CD4-positive, alpha-beta T cell (primary cell): Measurements from ENCODE around the gene TEX29. TPM values are rescaled to one million over a fixed set of nuclear protein-coding genes. Genes with fewer than 3 reads are reported as not detected.

Experiments
- ATAC-seq: fragments of 200-7000 bp; cut with Tn5 transposase; one replicate; pipeline ENCODE4 v1.10.0; 2022; ENCODE audit warnings: mild to moderate bottlenecking; ENCODE audit not compliant: poor library complexity
- CTCF ChIA-PET: fragments of 350-600 bp; sonication (Branson Sonifier 250); formaldehyde crosslinking; loops from one replicate; lab custom pipeline; 2021; ENCODE audit warnings: antibody characterized with exemption, inconsistent platforms; lab: Charles Lee
- POLR2A ChIA-PET: fragments of 350-600 bp; sonication (Branson Sonifier 250); formaldehyde crosslinking; loops from one replicate; lab custom pipeline; 2021; ENCODE audit warnings: antibody characterized with exemption, inconsistent platforms; lab: Charles Lee
- DNase-seq, 14 experiments: peaks; one replicate each; pipeline ENCODE4 v3.0.0-alpha.2; 2013 to 2020; ENCODE audit warnings: mixed read lengths in 2 of 14
- H3K27ac ChIP-seq, 2 donors: one replicate each; pipeline versions ENCODE4 v1.5.1 to v1.7.0; 2013; ENCODE audit warnings: low read length in 2 of 2, low read depth in 1 of 2, mild to moderate bottlenecking in 1 of 2
- H3K27me3 ChIP-seq, 2 experiments: 1 replicate in 1 of 2; 2 replicates in 1 of 2; pipeline versions ENCODE4 v1.6.1 to v1.7.0; 2013; ENCODE audit warnings: low read length in 2 of 2, control low read depth in 1 of 2, mild to moderate bottlenecking in 1 of 2, moderate library complexity in 1 of 2; ENCODE audit not compliant: insufficient read depth in 2 of 2, control insufficient read depth in 1 of 2
- H3K36me3 ChIP-seq: one replicate; pipeline ENCODE4 v1.6.1; 2013; ENCODE audit warnings: low read length, control low read depth; ENCODE audit not compliant: insufficient read depth
- H3K4me1 ChIP-seq: one replicate; pipeline ENCODE4 v1.6.1; 2013; ENCODE audit warnings: low read length, control low read depth; ENCODE audit not compliant: insufficient read depth
- H3K4me3 ChIP-seq: one replicate; pipeline ENCODE4 v1.5.1; 2013; ENCODE audit warnings: mild to moderate bottlenecking, low read length, moderate library complexity
- H3K9me3 ChIP-seq, 2 experiments: 1 replicate in 1 of 2; 2 replicates in 1 of 2; pipeline versions ENCODE4 v1.6.1 to v1.7.0; 2013; ENCODE audit warnings: low read length in 2 of 2, mild to moderate bottlenecking in 2 of 2, control low read depth in 1 of 2, moderate library complexity in 1 of 2; ENCODE audit not compliant: control insufficient read depth in 1 of 2, insufficient read depth in 1 of 2
- H3K27ac Mint-ChIP-seq: one replicate; pipeline ENCODE4 v1.8.0; 2020; ENCODE audit warnings: mixed read lengths
- H3K27me3 Mint-ChIP-seq: one replicate; pipeline ENCODE4 v1.8.0; 2021; ENCODE audit warnings: mixed read lengths
- H3K36me3 Mint-ChIP-seq: one replicate; pipeline ENCODE4 v1.8.0; 2021; ENCODE audit warnings: low read depth, mixed read lengths
- H3K4me1 Mint-ChIP-seq: one replicate; pipeline ENCODE4 v1.8.0; 2021; ENCODE audit warnings: low read depth, mixed read lengths
- H3K4me3 Mint-ChIP-seq: one replicate; pipeline ENCODE4 v1.8.0; 2020; ENCODE audit warnings: mild to moderate bottlenecking, mixed read lengths
- H3K9me3 Mint-ChIP-seq: one replicate; pipeline ENCODE4 v1.8.0; 2020; ENCODE audit warnings: mixed read lengths
- intact Hi-C, 2 experiments: fragments of 100-400 bp; cut with DNase I in 1 of 2; cut with micrococcal nuclease in 1 of 2; formaldehyde crosslinking; loops; one replicate each; pipeline versions ENCODE4 v1.15.1 to v1.9.0; 2023 to 2025; cut with DNase I, micrococcal nuclease
- total RNA-seq, 174 experiments: library from RNA in 2 of 174; stranded (reverse) in 2 of 174; gene quantifications; one replicate each; pipeline ENCODE4 v1.2.3 and lab custom pipeline; 2021 to 2026
- TF ChIP-seq, protein P1 (sequence below): fragments of 200-600 bp; IDR thresholded peaks from one replicate; pipeline ENCODE4 v1.8.0; 2022; ENCODE audit warnings: antibody characterized with exemption, mild to moderate bottlenecking

Gene TEX29
- total RNA-seq, 2 experiments from 2014 or later = 0.52 to 1.0 TPM

DNA sequence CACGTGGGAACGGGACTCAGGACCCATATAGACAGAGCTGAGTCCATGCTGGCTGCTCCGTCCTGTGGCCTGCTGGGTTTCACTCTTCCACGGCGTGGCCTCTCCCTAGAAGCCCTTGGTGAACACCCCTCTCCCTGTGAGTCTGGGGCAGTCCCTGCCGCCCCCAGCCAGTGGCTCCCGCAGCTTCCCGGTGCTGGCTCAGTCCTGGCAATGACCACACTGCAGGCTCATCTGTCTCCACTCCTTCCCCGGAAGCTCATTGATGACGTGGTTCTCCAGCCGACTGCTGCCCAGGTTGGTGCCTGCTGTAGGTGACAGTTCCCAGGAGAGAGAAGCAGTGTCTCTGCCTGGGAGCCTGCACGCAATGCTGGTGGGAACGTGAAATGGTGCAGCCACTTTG, 2.1 kb upstream of the TEX29 start:
- DNase-seq = no peak
- H3K36me3 ChIP-seq = no peaks in the 10 kb centered on the region
- TF ChIP-seq, protein P1, sequence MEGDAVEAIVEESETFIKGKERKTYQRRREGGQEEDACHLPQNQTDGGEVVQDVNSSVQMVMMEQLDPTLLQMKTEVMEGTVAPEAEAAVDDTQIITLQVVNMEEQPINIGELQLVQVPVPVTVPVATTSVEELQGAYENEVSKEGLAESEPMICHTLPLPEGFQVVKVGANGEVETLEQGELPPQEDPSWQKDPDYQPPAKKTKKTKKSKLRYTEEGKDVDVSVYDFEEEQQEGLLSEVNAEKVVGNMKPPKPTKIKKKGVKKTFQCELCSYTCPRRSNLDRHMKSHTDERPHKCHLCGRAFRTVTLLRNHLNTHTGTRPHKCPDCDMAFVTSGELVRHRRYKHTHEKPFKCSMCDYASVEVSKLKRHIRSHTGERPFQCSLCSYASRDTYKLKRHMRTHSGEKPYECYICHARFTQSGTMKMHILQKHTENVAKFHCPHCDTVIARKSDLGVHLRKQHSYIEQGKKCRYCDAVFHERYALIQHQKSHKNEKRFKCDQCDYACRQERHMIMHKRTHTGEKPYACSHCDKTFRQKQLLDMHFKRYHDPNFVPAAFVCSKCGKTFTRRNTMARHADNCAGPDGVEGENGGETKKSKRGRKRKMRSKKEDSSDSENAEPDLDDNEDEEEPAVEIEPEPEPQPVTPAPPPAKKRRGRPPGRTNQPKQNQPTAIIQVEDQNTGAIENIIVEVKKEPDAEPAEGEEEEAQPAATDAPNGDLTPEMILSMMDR = no peak
- no peak overlapping the region for H3K27ac ChIP-seq
- ChIA-PET CTCF (no interaction called here), POLR2A (no interaction called here)
- intact Hi-C loops = no loop called here
- peaks cover 13% of the 10 kb centered on the region for H3K36me3 Mint-ChIP-seq
- H3K4me1 Mint-ChIP-seq = peaks cover under 1% of the 10 kb centered on the region
- no peak overlapping the region for H3K27ac Mint-ChIP-seq
- ATAC-seq = no peak
- no peak overlapping the region for H3K4me3 ChIP-seq
- H3K9me3 ChIP-seq = peaks cover 0 to 14% of the 10 kb centered on the region in 2 experiments
- H3K27me3 ChIP-seq = no peaks in the 10 kb centered on the region
- no peak overlapping the region for H3K4me3 Mint-ChIP-seq
- no peaks in the 10 kb centered on the region for H3K9me3 Mint-ChIP-seq
- H3K4me1 ChIP-seq = no peaks in the 10 kb centered on the region
- no peaks in the 10 kb centered on the region for H3K27me3 Mint-ChIP-seq

DNA sequence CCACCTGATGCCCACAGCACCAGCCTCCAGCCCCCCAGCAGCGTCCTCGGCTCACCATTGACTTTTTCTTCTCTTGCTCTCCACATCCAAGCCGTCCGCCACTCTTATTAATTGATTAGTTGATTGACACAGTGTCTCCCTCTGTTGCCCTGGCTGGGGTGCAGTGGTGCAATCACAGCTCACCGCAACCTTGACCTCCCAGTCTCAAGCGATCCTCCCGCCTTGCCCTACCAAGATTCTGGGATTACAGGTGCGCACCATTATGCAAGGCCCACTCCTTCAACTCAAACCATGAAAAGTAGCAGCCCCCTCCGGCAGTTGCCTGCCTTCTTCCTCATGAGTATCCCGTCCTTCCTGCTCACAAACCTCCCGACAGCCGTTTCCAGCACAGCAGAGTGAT, 921 bp upstream of the TEX29 start:
- Mint-ChIP-seq H3K9me3 (no peaks in the 10 kb centered on the region), H3K27ac (no peak overlapping the region)
- intact Hi-C loops = no loop called here

DNA sequence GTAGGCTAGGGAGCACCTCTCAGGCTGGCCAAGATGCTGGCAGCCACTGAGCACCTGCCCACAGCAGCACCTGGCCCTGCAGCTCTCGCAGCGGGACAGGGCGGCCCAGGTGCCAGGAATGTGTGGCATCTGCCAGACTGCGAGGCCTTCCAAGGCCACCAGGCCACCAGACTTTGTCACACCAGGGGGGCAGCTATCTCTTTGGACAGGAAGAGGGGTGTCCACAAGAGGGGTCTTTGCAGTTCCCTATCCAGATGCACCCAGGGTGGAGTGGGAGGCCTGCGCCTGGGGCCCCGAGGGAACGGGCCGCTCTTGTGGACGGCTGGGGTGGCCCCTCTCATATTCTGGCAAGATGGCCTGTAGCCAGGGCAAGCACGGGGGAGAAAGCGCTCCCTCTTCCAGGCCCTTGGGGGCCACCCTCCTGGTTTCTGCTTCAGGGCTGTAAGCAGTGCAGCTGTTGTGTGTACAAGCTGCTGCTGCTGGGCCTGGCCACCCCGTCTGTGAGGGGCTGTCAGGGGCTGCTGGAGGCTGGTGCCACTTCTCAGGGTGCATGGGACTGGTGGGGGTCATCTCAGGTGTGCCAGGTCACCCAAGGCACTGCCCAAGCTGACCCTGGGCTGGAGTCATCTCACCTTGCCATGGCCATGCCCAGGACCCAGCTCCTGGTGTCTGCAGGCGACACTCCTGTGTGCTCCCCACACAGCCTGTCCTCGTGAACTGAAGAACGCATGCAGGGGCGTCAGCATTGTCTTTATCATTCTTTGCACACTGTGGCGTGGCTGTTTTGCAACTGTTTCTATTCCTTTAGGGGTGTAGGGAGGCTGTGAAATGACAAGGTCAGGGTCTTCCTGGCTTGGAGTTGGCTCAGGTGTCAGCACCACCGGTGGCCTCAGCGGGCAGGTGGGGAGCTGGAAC, 1.8 kb downstream of the TEX29 start:
- H3K27ac Mint-ChIP-seq = no peak overlapping the region
- H3K36me3 ChIP-seq = no peaks in the 10 kb centered on the region

More for the DNA sequence above, 921 bp upstream of the TEX29 start:
- ChIA-PET CTCF (no interaction called here), POLR2A (no interaction called here)
- ATAC-seq (no peak), DNase-seq (no peak)
- no peaks in the 10 kb centered on the region for H3K27me3 Mint-ChIP-seq
- no peak overlapping the region for H3K4me3 Mint-ChIP-seq
- TF ChIP-seq, protein P1 = no peak
- Histone ChIP-seq H3K27ac (no peak overlapping the region), H3K36me3 (no peaks in the 10 kb centered on the region), H3K9me3 (peaks cover 0 to 13% of the 10 kb centered on the region in 2 experiments), H3K4me3 (no peak overlapping the region), H3K27me3 (no peaks in the 10 kb centered on the region), H3K4me1 (no peaks in the 10 kb centered on the region)
- peaks cover 7% of the 10 kb centered on the region for H3K4me1 Mint-ChIP-seq
- H3K36me3 Mint-ChIP-seq = peaks cover 13% of the 10 kb centered on the region

More for the DNA sequence above, 1.8 kb downstream of the TEX29 start:
- ATAC-seq (no peak), DNase-seq (no peak)
- Histone ChIP-seq H3K27ac (no peak overlapping the region), H3K4me1 (no peaks in the 10 kb centered on the region), H3K9me3 (peaks cover 0 to 8% of the 10 kb centered on the region in 2 experiments), H3K4me3 (no peak overlapping the region), H3K27me3 (no peaks in the 10 kb centered on the region)
- ChIA-PET POLR2A (no interaction called here), CTCF (no interaction called here)
- Mint-ChIP-seq H3K4me3 (no peak overlapping the region), H3K36me3 (no peaks in the 10 kb centered on the region), H3K4me1 (peaks cover 7% of the 10 kb centered on the region), H3K27me3 (no peaks in the 10 kb centered on the region), H3K9me3 (no peaks in the 10 kb centered on the region)
- intact Hi-C loops = no loop called here
- TF ChIP-seq, protein P1 = no peak
